ENCODE data around the gene UBR4. TPM values are rescaled to one million over a fixed set of nuclear protein-coding genes. Genes with fewer than 3 reads are reported as not detected.
A peak's percentile ranks its signal among the peaks of the same experiment; 100 is the strongest.

UBR4 gene
- total RNA-seq, 1 experiment from 2014 or later: 126 TPM

DNA sequence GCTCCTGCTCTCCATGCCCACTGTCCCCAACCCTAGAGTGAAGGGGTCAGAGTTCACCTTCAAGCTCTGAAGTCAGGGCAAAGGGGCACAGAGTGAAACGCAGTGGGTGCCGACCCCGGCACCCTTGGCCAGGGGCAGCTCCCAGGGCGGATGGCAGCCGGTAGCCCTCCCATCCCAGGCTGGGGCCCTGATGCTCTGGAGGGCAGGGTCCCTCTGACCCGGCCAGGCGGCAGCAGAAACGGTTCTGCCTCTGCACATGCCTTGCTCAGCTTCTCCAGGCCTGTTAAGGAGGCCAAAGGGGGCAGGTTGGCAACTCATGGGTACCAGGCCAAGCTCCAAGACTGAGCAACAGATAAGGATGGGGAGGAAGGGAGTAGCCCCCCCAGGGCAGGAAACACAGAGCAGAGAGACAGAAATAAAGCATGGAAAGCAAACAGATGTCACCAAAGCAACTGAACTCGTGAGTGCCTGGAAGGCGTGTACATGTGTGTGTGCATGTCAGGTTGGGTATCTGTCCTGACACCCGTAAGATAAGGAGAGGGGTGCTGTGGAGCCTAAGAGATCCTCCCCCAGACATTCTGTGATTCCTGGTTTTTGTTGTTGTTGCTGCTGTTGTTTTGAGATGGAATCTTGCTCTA is 141.3 kb downstream of the UBR4 start:
- intact Hi-C loops (cut with micrococcal nuclease; ENCODE audit: unreplicated experiment) (no loop called here), in situ Hi-C loops (cut with HindIII; ENCODE audit: low pct_unique_long_range_greater_than_20kb, low sequenced_read_pairs) (no loop called here)
- ChIA-PET POLR2A (no interaction called here), CTCF (no interaction called here)
- no peak for ATAC-seq
- peaks cover 49% of the 10 kb centered on the region for H3K4me1 ChIP-seq (ENCODE audit: control insufficient read depth, insufficient read depth, low read length)
- no peak for DNase-seq (ENCODE audit: low read depth, low spot score)
- no peaks in the 10 kb centered on the region for H3K27me3 ChIP-seq (ENCODE audit: control insufficient read depth, insufficient read depth, low read length)
- no peak overlapping the region for H3K4me3 ChIP-seq (ENCODE audit: low read depth in 2 of 2, low read length in 2 of 2)
- BruUV-seq (replicated peaks): no TSS peak
- no peaks in the 10 kb centered on the region for H3K9me3 ChIP-seq (ENCODE audit: control insufficient read depth, insufficient read depth, low read depth, low read length)
- peak overlapping the region; percentile 23; the same call in 1 of the 2 replicates for H3K27ac ChIP-seq (ENCODE audit: low read length)
- no peaks in the 10 kb centered on the region for H3K36me3 ChIP-seq (ENCODE audit: control insufficient read depth, insufficient read depth, low read length)
- TF ChIP-seq TCF7L2 (IDR thresholded peaks at IDR 0.05; ENCODE audit: low read depth, low read length): no peak

DNA sequence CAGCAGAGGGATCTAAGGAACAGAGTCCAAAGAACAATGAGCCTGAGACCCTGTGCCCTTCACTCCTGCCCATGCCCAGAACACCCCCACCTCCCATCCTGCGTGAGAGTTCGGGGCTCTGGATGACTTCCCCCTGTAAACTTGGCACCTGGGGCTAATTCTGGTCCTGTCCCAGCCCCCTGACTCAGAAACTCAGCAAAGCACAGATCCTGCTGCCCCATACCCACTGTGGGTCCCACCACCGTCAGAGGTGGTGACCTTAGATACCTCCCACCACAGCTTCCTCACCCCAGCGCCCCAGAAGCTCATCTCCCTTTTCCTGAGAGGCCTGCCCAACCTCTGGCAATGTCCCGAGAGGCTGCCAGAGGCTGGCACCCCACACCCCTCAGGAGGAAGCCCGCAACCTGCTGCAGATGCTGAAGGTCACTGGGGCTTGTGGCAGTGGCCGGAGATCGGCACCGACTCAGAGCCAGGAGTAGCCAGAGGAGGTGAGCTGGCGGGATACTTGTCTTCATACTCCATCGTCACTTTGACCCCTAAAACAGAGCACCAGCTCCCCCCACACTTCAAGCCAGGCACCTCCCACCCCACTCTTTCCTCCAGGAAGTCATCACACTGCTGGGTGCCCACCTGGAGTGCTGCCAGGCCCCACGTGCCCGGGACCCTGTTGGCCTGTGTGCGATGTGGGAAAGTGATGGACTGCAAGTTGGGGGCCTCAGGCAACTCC is 142.0 kb downstream of the UBR4 start:
- DNase-seq (ENCODE audit: low read depth, low spot score) (no peak), ATAC-seq (no peak)
- Histone ChIP-seq H3K27ac (ENCODE audit: low read length) (peak overlapping the region; percentile 76), H3K27me3 (ENCODE audit: control insufficient read depth, insufficient read depth, low read length) (no peaks in the 10 kb centered on the region), H3K9me3 (ENCODE audit: control insufficient read depth, insufficient read depth, low read depth, low read length) (no peaks in the 10 kb centered on the region), H3K4me3 (ENCODE audit: low read depth in 2 of 2, low read length in 2 of 2) (no peak overlapping the region), H3K36me3 (ENCODE audit: control insufficient read depth, insufficient read depth, low read length) (no peaks in the 10 kb centered on the region), H3K4me1 (ENCODE audit: control insufficient read depth, insufficient read depth, low read length) (peaks cover 49% of the 10 kb centered on the region)
- in situ Hi-C loops (cut with HindIII; ENCODE audit: low pct_unique_long_range_greater_than_20kb, low sequenced_read_pairs): no loop called here
- TF ChIP-seq POLR2AphosphoS5 (IDR thresholded peaks at IDR 0.05; ENCODE audit: low read depth, low read length) (no peak), SIN3A (IDR thresholded peaks at IDR 0.05; ENCODE audit: borderline replicate concordance, insufficient read depth, low read depth, low read length) (no peak)
- TF ChIP-seq, protein P1, sequence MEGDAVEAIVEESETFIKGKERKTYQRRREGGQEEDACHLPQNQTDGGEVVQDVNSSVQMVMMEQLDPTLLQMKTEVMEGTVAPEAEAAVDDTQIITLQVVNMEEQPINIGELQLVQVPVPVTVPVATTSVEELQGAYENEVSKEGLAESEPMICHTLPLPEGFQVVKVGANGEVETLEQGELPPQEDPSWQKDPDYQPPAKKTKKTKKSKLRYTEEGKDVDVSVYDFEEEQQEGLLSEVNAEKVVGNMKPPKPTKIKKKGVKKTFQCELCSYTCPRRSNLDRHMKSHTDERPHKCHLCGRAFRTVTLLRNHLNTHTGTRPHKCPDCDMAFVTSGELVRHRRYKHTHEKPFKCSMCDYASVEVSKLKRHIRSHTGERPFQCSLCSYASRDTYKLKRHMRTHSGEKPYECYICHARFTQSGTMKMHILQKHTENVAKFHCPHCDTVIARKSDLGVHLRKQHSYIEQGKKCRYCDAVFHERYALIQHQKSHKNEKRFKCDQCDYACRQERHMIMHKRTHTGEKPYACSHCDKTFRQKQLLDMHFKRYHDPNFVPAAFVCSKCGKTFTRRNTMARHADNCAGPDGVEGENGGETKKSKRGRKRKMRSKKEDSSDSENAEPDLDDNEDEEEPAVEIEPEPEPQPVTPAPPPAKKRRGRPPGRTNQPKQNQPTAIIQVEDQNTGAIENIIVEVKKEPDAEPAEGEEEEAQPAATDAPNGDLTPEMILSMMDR (IDR thresholded peaks at IDR 0.05): no peak
- intact Hi-C loops (cut with micrococcal nuclease; ENCODE audit: unreplicated experiment): no loop called here
- CTCF ChIA-PET: no interaction called here
- POLR2A ChIA-PET: no interaction called here
- BruUV-seq (replicated peaks): no TSS peak

DNA sequence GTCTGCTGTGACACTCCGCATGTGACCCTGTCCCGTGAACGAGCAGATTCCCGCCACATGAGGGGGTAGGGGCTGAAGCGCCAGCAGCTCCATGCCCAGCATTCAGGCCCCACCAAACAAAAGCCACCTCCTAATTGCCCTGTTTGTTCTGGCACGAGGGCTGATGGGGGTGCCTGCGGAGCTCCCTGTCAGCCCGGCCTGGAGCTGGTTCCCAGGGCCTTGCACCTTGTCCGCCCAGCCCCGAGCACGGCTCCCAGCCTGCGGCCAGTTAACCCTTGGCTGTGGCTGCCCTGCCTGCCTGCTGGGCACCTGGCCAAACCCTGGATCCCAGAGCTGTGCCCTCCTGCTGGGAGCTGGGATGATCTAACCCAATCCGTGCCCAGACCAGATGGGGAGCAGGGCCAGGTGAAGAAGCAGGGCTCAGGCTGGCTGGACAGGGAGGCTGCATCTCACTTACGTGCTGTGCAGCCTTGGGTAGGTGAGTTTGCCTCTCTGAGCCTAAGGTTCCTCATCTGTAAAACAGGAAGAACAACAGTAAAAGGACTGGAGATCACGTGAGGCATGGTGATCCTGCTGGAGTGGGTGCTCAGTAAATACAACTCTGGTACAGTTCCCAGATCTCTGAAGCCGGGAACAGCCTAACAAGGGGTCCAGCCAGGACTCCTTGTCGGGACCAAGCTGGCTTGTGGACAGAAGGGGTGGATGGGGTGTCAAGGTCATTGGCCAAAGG is 142.7 kb downstream of the UBR4 start:
- intact Hi-C loops (cut with micrococcal nuclease; ENCODE audit: unreplicated experiment): no loop called here
- no peaks in the 10 kb centered on the region for H3K36me3 ChIP-seq (ENCODE audit: control insufficient read depth, insufficient read depth, low read length)
- DNase-seq (ENCODE audit: low read depth, low spot score) (no peak), ATAC-seq (peak; percentile 32)
- H3K9me3 ChIP-seq (ENCODE audit: control insufficient read depth, insufficient read depth, low read depth, low read length): no peaks in the 10 kb centered on the region
- BruUV-seq (replicated peaks): no TSS peak
- TF ChIP-seq SIN3A (IDR thresholded peaks at IDR 0.05; ENCODE audit: borderline replicate concordance, insufficient read depth, low read depth, low read length) (no peak), TCF7L2 (IDR thresholded peaks at IDR 0.05; ENCODE audit: low read depth, low read length) (no peak)
- CTCF ChIA-PET: interaction anchor here (0.9 kb wide), 1 partner anchor 24 kb away, joined by 3 read pairs; no protein-coding TSS in a partner anchor
- in situ Hi-C loops (cut with HindIII; ENCODE audit: low pct_unique_long_range_greater_than_20kb, low sequenced_read_pairs): no loop called here
- peak overlapping the region; percentile 76 for H3K27ac ChIP-seq (ENCODE audit: low read length)
- peaks cover 45% of the 10 kb centered on the region for H3K4me1 ChIP-seq (ENCODE audit: control insufficient read depth, insufficient read depth, low read length)
- no peak overlapping the region for H3K4me3 ChIP-seq (ENCODE audit: low read depth in 2 of 2, low read length in 2 of 2)
- no peaks in the 10 kb centered on the region for H3K27me3 ChIP-seq (ENCODE audit: control insufficient read depth, insufficient read depth, low read length)
- POLR2A ChIA-PET: no interaction called here

DNA sequence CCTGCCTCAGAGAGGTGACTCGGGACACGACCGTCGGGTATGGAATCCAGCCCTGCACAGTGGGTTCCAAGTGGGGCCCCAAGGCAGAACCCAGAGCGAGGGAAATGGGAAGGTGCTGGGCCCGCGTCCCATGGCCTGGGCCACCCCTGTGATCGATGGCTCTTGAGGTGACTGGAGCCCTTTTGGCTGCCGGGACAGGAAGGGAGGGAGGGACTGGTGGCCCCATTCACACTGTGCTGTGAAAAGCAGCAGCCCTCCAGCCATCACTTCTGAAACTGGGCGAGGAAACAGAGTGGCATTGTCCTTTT is 143.2 kb downstream of the UBR4 start:
- CTCF ChIA-PET: interaction anchor here (0.9 kb wide), 1 partner anchor 23 kb away, joined by 3 read pairs; no protein-coding TSS in a partner anchor
- H3K27ac ChIP-seq (ENCODE audit: low read length): peak overlapping the region; percentile 76
- POLR2A ChIA-PET: no interaction called here
- intact Hi-C loops (cut with micrococcal nuclease; ENCODE audit: unreplicated experiment) (no loop called here), in situ Hi-C loops (cut with HindIII; ENCODE audit: low pct_unique_long_range_greater_than_20kb, low sequenced_read_pairs) (no loop called here)
- DNase-seq (ENCODE audit: low read depth, low spot score): no peak
- H3K27me3 ChIP-seq (ENCODE audit: control insufficient read depth, insufficient read depth, low read length): no peaks in the 10 kb centered on the region
- H3K4me3 ChIP-seq (ENCODE audit: low read depth in 2 of 2, low read length in 2 of 2): no peak overlapping the region
- no peaks in the 10 kb centered on the region for H3K9me3 ChIP-seq (ENCODE audit: control insufficient read depth, insufficient read depth, low read depth, low read length)
- H3K36me3 ChIP-seq (ENCODE audit: control insufficient read depth, insufficient read depth, low read length): no peaks in the 10 kb centered on the region
- ATAC-seq: peak; percentile 35
- BruUV-seq (replicated peaks): no TSS peak
- peaks cover 40% of the 10 kb centered on the region for H3K4me1 ChIP-seq (ENCODE audit: control insufficient read depth, insufficient read depth, low read length)
- TF ChIP-seq SIN3A (IDR thresholded peaks at IDR 0.05; ENCODE audit: borderline replicate concordance, insufficient read depth, low read depth, low read length): no peak

Data from Panc1 (cell line).